Activated naive CD4-positive, alpha-beta T cell treated with anti-CD3 and anti-CD28 coated beads for 36 hours (primary cell): ENCODE data around the gene ADCY10. TPM values are rescaled to one million over a fixed set of nuclear protein-coding genes. Genes with fewer than 3 reads are reported as not detected.
"Not testable (repeated sequence)": the region's sequence is repeated elsewhere in the genome, so short reads cannot be mapped to it uniquely, and the experiment has no call there.

Experiments used
- CTCF ChIA-PET: fragments of 350-600 bp; sonication (Branson Sonifier 250); formaldehyde crosslinking; loops from one replicate; lab custom pipeline; 2021; ENCODE audit warnings: antibody characterized with exemption; lab: Charles Lee
- DNase-seq: peaks from one replicate; pipeline ENCODE4 v3.0.0-alpha.2; 2020
- H3K27ac Mint-ChIP-seq: one replicate; pipeline ENCODE4 v1.8.0; 2021; ENCODE audit warnings: mild to moderate bottlenecking, mixed read lengths
- H3K27me3 Mint-ChIP-seq: one replicate; pipeline ENCODE4 v1.8.0; 2021; ENCODE audit warnings: low read depth, mixed read lengths
- H3K36me3 Mint-ChIP-seq: one replicate; pipeline ENCODE4 v1.8.0; 2021; ENCODE audit warnings: low read depth, mixed read lengths
- H3K4me1 Mint-ChIP-seq: one replicate; pipeline ENCODE4 v1.8.0; 2021; ENCODE audit warnings: low read depth, mixed read lengths
- H3K4me3 Mint-ChIP-seq: one replicate; pipeline ENCODE4 v1.8.0; 2021; ENCODE audit warnings: mild to moderate bottlenecking, moderate library complexity, mixed read lengths
- H3K9me3 Mint-ChIP-seq: one replicate; pipeline ENCODE4 v1.8.0; 2021; ENCODE audit warnings: mixed read lengths
- intact Hi-C: fragments of 100-400 bp; cut with micrococcal nuclease; formaldehyde crosslinking; loops from one replicate; pipeline ENCODE4 v1.15.1; 2023
- total RNA-seq, 2 experiments: library from RNA; stranded (reverse); gene quantifications; one replicate each; pipeline ENCODE4 v1.2.3, GENCODE V29; 2021

ADCY10 gene
- total RNA-seq, 2 experiments from 2014 or later: 0.24 TPM; not detected in 1

- intact Hi-C loops: no loop called here
- Mint-ChIP-seq H3K36me3 (no peaks in the 10 kb centered on the region), H3K27ac (no peak overlapping the region), H3K4me1 (no peaks in the 10 kb centered on the region), H3K4me3 (no peak overlapping the region), H3K27me3 (no peaks in the 10 kb centered on the region), H3K9me3 (no peaks in the 10 kb centered on the region)
- CTCF ChIA-PET: interaction anchor here (0.7 kb wide), 1 partner anchor 17 kb away, joined by 4 read pairs; no protein-coding TSS in a partner anchor
- DNase-seq: no peak
Measured at GRCh38 chr1:167878372-167879160, 35.4 kb downstream of the ADCY10 start.

GRCh38 chr1:167876597-167877175, 37.2 kb downstream of the ADCY10 start:
- intact Hi-C loops: no loop called here
- Mint-ChIP-seq H3K27me3 (no peaks in the 10 kb centered on the region), H3K9me3 (no peaks in the 10 kb centered on the region), H3K27ac (no peak overlapping the region), H3K36me3 (no peaks in the 10 kb centered on the region), H3K4me3 (no peak overlapping the region), H3K4me1 (no peaks in the 10 kb centered on the region)
- CTCF ChIA-PET: no interaction called here
- DNase-seq: no peak

GRCh38 chr1:167871331-167871730, 42.6 kb downstream of the ADCY10 start:
- CTCF ChIA-PET: interaction anchor here (1.1 kb wide), 1 partner anchor 211 kb away, joined by 3 read pairs; no protein-coding TSS in a partner anchor
- intact Hi-C loops: no loop called here
- no peak overlapping the region for H3K27ac Mint-ChIP-seq
- no peaks in the 10 kb centered on the region for H3K27me3 Mint-ChIP-seq
- H3K4me3 Mint-ChIP-seq: no peak overlapping the region
- no peaks in the 10 kb centered on the region for H3K9me3 Mint-ChIP-seq
- DNase-seq: no peak
- no peaks in the 10 kb centered on the region for H3K4me1 Mint-ChIP-seq
- no peaks in the 10 kb centered on the region for H3K36me3 Mint-ChIP-seq

GRCh38 chr1:167869157-167870001, 44.6 kb downstream of the ADCY10 start:
- H3K4me3 Mint-ChIP-seq, H3K9me3 Mint-ChIP-seq, H3K27ac Mint-ChIP-seq, H3K4me1 Mint-ChIP-seq, CTCF ChIA-PET, H3K27me3 Mint-ChIP-seq, intact Hi-C loops, DNase-seq, H3K36me3 Mint-ChIP-seq: not testable (repeated sequence)

- intact Hi-C loops, H3K27me3 Mint-ChIP-seq, CTCF ChIA-PET, H3K27ac Mint-ChIP-seq, H3K4me1 Mint-ChIP-seq, H3K9me3 Mint-ChIP-seq, DNase-seq, H3K36me3 Mint-ChIP-seq, H3K4me3 Mint-ChIP-seq: not testable (repeated sequence)
Measured at GRCh38 chr1:167866739-167867414, 47.1 kb downstream of the ADCY10 start.

GRCh38 chr1:167866326-167866725, 47.6 kb downstream of the ADCY10 start:
- H3K4me1 Mint-ChIP-seq, DNase-seq, CTCF ChIA-PET, H3K9me3 Mint-ChIP-seq, H3K27ac Mint-ChIP-seq, H3K4me3 Mint-ChIP-seq, H3K27me3 Mint-ChIP-seq, H3K36me3 Mint-ChIP-seq, intact Hi-C loops: not testable (repeated sequence)

- H3K27me3 Mint-ChIP-seq, H3K9me3 Mint-ChIP-seq, CTCF ChIA-PET, DNase-seq, intact Hi-C loops, H3K36me3 Mint-ChIP-seq, H3K27ac Mint-ChIP-seq, H3K4me1 Mint-ChIP-seq, H3K4me3 Mint-ChIP-seq: not testable (repeated sequence)
Measured at GRCh38 chr1:167865804-167866308, 48.1 kb downstream of the ADCY10 start.

GRCh38 chr1:167865193-167865592, 48.7 kb downstream of the ADCY10 start:
- H3K27ac Mint-ChIP-seq, intact Hi-C loops, H3K9me3 Mint-ChIP-seq, H3K4me1 Mint-ChIP-seq, DNase-seq, CTCF ChIA-PET, H3K4me3 Mint-ChIP-seq, H3K36me3 Mint-ChIP-seq, H3K27me3 Mint-ChIP-seq: not testable (repeated sequence)

- Mint-ChIP-seq H3K9me3 (no peaks in the 10 kb centered on the region), H3K4me1 (no peaks in the 10 kb centered on the region), H3K27me3 (no peaks in the 10 kb centered on the region), H3K36me3 (no peaks in the 10 kb centered on the region), H3K27ac (no peak overlapping the region), H3K4me3 (no peak overlapping the region)
- no peak for DNase-seq
- CTCF ChIA-PET: no interaction called here
- intact Hi-C loops: no loop called here
Measured at GRCh38 chr1:167864392-167865032, 49.4 kb downstream of the ADCY10 start.

- Mint-ChIP-seq H3K4me1 (no peaks in the 10 kb centered on the region), H3K27ac (no peak overlapping the region), H3K27me3 (no peaks in the 10 kb centered on the region), H3K36me3 (no peaks in the 10 kb centered on the region), H3K4me3 (no peak overlapping the region), H3K9me3 (no peaks in the 10 kb centered on the region)
- intact Hi-C loops: no loop called here
- CTCF ChIA-PET: no interaction called here
- DNase-seq: no peak
Measured at GRCh38 chr1:167863921-167864279, 50.0 kb downstream of the ADCY10 start.

- CTCF ChIA-PET, H3K4me3 Mint-ChIP-seq, H3K9me3 Mint-ChIP-seq, H3K36me3 Mint-ChIP-seq, intact Hi-C loops, H3K27ac Mint-ChIP-seq, DNase-seq, H3K4me1 Mint-ChIP-seq, H3K27me3 Mint-ChIP-seq: not testable (repeated sequence)
Measured at GRCh38 chr1:167863191-167863920, 50.6 kb downstream of the ADCY10 start.
